Measurements from ENCODE around the gene UBE3A.

Gene UBE3A

GRCh38 chr15:25329696-25330095 is 109.1 kb downstream of the UBE3A start:
- no peak for DNase-seq

- no peak for DNase-seq
These were observed 111.1 kb downstream of the UBE3A start for GRCh38 chr15:25327686-25328085.

GRCh38 chr15:25325187-25325586 is 113.6 kb downstream of the UBE3A start:
- no peak for DNase-seq

- DNase-seq, result no peak
These were observed 115.4 kb downstream of the UBE3A start for GRCh38 chr15:25323420-25323819.

GRCh38 chr15:25287823-25288222 is 151.0 kb downstream of the UBE3A start:
- no peak for DNase-seq
